Gastrocnemius medialis (tissue), 4 donors: ENCODE results near the gene PIERCE2.

ENCODE experiments used
- CTCF ChIP-seq, 5 experiments: fragments of 450-650 bp in 3 of 5; fragments of 200-600 bp in 2 of 5; sonication (generic) in 2 of 5; IDR thresholded peaks in 4 of 5; conservative IDR thresholded peaks in 1 of 5; 1 replicate in 4 of 5; 2 replicates in 1 of 5; pipeline ENCODE4 v1.5.1; 2016 to 2019; ENCODE audit warnings: antibody characterized with exemption in 5 of 5, mild to moderate bottlenecking in 3 of 5, moderate library complexity in 3 of 5
- POLR2A ChIP-seq, 2 donors: fragments of 450-650 bp; IDR thresholded peaks; one replicate each; pipeline ENCODE4 v1.6.1; 2017; ENCODE audit warnings: antibody characterized with exemption in 2 of 2, mild to moderate bottlenecking in 2 of 2, moderate library complexity in 2 of 2

GRCh38 chr15:55372701-55373440, 35.4 kb upstream of the PIERCE2 start:
- TF ChIP-seq CTCF (IDR thresholded peaks at IDR 0.05 in 4 of 5, conservative IDR thresholded peaks at IDR 0.05 in 1 of 5) (no peak), POLR2A (IDR thresholded peaks at IDR 0.05) (no peak)
